ENCODE results near the gene PRKACB.

Gene PRKACB

DNA sequence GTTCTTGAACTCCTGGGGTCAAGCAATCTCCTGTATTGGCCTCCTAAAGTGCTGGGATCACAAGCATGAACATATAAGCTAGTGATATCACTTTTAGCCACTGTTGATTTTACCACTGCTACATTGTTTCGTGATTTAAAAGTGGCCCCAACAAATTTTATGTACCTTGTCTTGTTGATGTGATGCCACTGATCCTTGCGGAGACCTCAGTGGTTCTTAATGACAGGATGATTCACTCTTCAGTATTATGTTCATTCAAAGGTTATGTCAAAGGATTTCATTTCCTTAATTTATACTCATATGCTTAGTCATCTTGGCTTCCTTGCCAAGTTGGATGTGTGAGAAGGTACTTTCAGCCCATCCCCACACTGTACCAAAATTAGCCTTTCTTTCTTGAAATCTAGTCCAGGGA is 12.1 kb downstream of the PRKACB start:
- DNase-seq (ENCODE audit: low read depth), result no peak

DNA sequence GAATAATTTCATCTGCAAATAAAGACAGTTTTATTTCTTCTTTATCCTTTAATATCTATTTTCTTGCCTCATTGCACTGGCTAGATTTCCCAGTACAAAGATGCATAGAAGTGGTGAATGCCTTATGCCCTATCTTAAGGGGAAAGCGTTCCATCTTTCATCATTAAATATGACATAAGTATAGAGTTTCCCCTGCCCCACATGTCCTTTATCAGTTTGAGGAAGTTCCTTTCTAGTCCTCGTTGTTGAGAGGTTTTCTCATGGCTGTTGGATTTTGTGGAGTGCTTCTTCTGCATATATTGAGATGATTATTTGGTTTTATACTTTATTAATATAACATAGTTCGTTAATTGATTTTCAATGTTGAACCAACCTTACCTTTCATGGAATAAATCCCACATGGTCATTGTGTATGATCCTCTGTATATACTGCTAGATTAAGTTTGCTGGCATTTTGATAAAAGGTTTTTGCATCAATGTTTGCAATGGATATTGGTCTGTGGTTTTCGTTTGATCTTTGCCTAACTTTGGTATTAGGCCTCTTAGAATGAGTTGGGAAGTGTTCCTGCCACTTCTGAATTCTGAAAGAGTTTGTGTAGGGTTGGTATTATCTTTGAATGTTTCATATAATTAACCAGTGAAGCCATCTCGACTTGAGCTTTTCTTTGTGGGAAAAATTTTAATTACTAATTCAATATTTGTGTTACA is 15.6 kb downstream of the PRKACB start:
- no peak for DNase-seq (ENCODE audit: low read depth)

DNA sequence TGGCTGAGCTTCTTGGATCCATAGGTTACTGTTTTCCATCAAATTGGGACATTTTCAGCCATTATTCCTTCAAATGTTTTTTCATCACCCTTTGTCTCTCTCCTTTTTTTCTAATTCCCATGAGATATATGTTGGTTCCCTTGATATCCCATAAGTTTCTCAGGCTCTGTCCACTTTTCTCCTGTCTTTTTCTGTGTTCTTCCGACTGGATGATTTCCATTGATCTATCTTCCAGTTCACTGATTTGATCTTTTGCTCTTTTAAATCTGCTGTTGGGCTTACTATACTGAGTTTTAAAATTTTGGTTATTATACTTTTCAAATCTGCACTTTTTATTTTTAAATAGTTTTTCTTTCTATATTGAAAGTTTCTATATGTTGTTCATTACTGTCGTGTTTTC is 18.2 kb downstream of the PRKACB start:
- DNase-seq (ENCODE audit: low read depth), result no peak

DNA sequence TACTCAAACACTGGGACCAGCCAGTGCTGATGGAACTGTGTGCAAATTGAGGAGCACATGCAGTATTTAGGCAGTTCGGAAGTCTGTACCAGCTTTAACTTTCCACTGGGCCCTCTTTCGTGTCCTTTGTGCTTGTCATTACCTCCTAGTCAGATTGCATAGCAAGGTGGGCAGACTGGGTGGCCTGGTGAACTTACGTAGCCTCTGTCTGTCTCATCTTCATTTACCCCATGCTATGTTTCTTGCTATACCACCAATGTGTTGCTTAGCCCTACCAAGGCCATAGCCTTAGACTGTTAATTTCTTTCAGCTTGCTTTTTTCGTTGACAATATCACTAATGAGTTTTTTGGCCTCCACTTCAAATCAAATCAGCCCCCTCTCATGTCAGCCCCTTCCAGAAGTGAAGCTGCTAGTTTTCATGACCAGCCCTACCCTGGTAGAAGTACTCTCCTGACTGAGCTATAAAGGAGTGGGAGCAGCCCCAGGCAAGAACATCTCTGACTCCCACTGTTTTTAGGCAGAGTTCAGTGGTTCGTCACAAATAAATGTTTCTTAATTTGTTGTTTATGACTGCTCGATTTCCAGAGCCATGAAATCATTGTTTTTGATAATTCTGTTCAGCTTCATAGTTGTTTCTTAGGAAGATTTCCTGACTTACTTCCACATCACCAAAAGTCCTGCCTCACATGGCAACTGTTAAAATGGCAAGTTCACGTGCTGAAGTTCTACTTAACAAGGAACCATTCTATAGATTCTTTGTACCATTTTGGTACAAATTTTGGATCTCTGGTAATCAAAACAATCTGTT is 19.3 kb downstream of the PRKACB start:
- no peak for DNase-seq (ENCODE audit: low read depth)

DNA sequence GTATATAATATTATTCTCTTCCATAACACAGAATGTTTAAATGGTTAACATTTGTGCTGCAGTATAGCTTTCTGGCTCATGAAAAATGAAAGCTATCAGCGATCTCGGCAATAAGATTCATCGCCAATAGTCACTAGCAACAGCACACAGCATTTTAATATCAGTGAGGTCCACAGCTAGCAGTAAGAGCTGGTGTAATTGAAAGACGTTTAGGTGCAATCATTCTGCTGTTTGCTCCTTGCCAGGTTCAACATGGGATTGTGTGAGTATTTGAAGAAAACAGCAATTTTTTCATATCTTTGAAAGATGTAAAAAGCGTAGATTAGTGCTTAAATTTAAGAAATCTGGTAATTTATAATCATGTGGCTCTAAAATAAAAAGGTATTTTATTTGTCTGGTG is 20.1 kb downstream of the PRKACB start:
- no peak for DNase-seq (ENCODE audit: low read depth)

DNA sequence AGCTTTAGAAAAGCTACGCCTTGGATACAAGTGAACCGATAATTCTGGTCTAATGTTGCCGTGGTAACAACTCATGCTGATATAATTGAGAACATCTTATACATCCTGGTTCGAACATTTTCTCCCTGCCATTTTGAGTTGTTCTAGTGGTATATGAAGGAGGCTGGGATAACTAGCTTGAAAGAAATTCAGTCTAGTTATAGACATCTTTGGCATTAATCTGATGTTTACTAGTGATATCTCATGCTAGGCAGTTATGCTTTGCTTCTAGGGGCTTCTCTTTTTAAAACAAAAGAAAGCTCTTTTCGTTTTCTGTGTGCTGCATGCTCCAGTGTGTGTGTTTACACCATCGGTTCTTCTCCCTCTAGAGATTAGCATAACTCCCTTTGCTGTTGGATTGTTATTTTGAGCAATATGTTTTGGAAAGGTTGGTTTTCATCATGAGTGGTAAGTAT is 20.5 kb downstream of the PRKACB start:
- DNase-seq (ENCODE audit: low read depth), result no peak

DNA sequence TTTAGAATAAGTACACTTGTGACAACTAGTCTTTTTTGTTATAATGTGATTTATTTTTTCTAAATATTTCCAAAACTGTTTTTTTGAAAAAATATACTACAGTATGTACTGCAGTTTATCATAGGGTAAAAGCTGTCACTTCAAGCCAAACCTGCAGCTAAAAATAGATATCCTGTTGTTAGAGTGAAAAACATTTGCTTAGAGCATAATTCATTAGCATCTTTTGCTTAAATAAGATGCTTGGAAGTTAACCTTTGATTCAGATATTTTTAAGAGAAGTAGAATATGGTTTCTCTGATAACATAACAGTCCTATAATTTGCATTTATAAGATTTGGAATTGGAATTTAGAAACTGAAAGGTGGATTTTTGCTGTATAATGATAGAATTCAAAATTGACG is 21.5 kb downstream of the PRKACB start:
- no peak for DNase-seq (ENCODE audit: low read depth)

DNA sequence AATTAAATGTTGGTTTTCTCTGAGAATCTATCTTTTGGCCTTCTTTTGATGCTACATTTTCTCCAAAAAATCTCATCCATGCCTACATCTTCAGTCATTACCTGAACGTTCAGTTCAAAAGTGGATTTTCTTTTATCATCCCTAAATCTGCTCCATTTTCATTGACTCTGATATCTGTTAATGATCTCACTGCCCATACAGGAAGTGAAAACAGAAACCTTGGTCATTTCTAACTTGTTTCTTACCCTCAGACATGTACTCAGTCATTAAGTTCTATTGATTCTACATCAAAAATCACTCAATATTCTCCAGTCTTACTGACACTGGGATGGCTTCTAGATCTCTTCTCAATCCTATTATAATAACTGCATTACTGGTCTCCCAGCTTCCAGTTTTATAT is 22.7 kb downstream of the PRKACB start:
- DNase-seq (ENCODE audit: low read depth), result no peak

DNA sequence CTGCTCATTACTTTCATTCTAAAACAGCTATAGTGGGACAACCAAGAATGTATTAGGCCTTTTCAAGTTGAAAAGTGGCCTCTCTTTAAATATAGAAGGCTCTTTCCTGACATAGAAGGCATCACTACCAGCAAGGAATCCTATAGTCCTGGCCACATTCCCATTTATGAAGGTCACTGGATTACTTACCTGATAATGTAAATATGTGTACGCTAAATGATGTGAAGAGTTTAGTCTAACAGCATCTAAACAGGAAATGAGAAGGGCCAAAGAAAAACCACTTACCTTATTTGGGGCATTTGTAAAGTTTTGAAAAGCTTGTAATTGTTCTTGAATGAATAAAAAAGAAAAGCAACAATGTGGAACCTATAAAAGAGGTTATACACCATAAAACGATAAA is 24.7 kb downstream of the PRKACB start:
- no peak for DNase-seq (ENCODE audit: low read depth)

DNA sequence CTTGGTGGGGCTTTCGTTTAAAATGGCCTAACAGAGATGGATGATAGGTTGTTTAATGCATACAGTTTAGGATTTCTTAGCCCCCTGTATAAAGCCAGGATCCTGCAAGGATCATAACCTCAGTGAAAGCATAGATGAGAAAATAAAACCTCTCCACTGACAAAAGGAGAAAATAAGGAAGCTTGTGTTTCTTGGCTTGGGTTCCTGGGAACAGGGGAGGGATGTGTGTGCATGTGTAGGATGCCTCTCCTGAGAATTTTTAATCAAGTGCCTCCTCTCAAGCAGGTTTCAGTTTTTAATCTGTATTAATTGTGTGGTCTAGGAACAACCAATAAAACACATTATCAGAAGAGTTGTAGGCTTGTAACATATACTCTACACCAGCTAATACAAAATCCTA is 26.1 kb downstream of the PRKACB start:
- no peak for DNase-seq (ENCODE audit: low read depth)

DNA sequence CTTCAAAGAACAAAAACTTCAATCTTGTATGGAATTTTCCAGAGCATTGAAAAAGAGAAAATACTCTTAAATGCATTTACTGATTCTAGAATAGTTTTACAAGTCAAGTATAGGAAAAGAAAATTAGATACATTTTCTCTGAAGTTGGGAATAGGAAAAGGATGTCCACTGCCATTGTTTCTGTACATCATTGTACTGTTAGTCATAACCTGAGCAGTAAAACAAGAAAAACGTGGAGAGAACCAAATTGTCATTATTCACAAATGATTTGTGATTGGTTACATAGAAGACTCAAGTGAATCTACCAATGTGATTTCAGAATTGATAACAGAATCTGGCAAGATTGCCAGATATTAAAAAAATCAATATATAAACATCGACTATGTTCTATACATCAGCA is 27.4 kb downstream of the PRKACB start:
- no peak for DNase-seq (ENCODE audit: low read depth)

DNA sequence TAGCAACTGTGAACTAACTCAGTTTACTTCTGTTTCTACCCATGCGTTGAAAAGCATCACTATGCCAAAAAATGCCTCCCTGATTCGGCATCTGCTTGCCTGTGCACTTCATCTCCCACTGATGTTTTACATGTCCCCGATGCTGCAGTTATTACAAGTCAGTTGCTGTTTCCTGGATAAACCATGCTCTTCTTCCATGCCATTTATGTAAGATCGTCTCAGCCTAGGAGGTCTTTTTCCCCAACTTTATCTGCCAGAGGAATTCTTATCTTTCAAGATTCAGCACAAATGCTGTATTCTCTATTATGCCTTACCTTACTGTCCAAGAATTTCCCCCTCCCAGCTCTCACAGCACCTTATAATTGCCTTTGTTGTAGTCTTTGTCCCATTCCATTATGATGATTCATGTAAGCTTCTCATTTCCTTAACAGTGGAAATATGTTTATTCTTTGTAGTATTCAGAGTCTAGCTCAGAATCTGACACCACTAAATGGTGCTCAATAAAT is 30.0 kb downstream of the PRKACB start:
- no peak for DNase-seq (ENCODE audit: low read depth)

DNA sequence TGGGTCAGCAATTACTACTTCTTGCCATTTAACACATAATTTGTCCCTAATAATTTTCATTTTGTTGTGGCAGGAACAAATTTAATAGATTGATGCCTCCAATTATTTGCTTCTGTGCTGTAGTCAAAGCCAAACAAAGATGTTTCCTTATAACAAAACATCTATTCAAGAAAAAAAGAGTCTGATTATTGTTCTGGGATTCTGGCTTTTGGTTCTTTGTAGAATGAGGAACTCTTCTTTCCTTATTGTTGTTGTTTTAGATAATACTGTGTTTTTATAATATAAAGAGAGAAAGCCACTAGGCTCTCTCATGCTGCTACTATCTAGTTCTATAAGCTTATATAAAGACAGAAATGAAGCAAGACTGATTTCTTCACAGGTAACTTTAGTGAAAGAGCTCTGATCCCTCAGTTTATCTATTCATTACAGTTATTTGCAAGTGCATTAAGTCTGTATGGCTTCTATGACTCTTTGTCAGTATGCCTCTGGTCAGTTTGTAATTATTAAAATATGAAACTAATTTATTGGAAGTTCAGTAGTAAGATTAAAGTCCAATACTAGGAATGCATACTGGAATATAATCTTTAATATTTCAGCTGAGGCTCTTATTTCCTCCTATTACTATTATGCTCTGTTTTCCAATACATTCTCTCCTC is 37.4 kb downstream of the PRKACB start:
- no peak for DNase-seq (ENCODE audit: low read depth)

DNA sequence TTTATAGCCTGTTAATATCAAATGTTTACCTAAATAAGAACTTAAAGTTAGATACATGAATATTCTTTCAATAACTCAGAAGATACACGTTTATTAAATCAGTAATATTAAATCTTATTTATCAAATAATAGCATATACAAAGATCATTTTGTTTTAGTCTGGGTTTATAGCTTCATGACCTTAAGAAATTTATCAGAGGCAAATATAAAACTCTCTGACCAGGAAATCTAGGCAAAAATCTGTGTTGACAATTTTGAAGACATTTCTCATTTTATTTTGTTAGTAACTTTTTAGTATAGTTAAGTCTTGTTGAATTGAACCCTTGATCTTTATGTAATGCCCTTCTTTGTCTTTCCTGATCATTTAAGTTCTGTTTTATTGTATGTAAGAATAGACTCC is 46.4 kb downstream of the PRKACB start:
- DNase-seq (ENCODE audit: low read depth), result no peak

DNA sequence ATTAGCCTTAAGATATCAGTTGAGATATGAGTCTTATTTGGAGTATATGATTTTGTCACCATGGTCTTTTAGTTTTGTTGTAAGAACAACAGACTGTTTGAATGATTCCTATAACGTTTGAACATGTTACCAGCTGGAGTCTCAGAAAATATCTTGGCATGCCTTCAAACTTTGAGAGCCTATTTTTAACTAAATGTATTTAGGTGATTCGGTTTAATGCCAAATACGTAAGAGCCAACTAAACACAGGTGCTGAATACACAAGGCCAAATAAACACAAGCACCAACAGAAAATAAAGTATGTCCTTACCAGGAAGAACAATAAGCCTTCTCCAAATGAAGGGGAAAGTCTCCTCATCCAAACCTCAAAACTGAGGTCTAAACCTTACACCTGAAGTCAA is 48.6 kb downstream of the PRKACB start:
- no peak for DNase-seq (ENCODE audit: low read depth)

DNA sequence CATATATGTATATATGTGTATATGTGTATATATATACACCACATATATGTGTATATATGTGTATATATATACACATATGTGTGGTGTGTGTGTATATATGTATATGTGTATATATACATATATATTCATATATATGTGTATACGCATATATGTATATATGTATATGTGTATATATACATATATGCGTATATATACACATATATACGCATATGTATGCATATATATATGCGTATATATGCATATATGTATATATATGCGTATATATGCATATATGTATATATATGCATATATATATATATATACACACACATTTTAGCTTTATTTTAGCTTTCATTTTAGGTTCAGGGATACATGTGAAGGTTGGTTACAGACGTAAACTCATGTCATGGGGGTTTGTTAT is 54.8 kb downstream of the PRKACB start:
- DNase-seq (ENCODE audit: low read depth), result no peak

DNA sequence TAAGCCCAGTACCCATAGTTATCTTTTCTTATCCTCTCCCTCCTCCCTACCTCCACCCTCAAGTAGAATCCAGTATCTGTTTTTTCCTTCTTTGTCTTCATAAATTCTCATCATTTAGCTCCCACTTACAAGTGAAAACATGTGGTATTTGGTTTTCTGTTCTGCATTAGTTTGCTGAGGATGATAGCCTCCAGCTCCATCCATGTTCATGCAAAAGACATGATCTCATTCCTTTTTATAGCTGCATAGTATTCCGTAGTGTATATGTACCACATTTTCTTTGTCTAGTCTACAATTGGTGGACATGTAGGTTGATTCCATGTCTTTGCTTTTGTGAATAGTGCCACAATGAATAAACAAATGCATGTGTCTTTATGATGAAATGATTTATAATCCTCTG is 55.2 kb downstream of the PRKACB start:
- no peak for DNase-seq (ENCODE audit: low read depth)

DNA sequence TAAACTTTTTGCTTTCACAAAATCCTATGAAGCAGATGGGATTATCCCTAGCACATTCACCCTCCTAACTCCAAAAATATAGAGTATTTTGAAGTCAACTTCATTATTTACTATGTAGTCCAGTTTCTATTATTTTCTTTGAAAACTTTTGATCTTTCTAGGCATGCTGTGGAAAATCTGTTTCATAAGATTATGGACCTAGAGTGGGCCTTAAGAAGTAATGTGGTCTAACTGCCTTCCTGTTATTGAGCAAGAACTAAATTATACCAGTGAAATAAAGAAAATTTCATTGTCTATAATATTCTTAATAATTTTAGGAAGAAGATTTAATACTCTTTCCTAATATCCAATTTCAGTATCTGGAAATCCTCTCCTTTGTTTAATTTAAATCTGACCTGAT is 58.1 kb downstream of the PRKACB start:
- DNase-seq (ENCODE audit: low read depth), result no peak

DNA sequence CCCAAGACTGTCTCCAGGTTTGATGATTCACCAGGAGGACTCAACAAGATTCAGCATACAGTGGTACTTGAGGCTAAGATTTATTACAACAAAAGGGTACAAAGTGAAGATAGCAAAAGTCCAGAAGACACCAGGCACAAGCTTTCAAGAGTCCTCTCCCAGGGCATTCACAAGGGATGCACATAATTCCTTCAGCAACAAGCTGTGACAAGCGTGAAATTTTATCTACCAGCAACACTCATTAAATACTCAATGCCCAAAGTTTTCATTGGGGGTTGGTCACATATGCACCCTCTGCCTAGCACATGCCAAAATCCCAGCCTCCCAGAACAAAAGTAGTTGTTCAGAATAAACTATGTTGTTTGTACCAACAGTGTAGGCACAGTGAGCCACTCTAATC is 62.3 kb downstream of the PRKACB start:
- no peak for DNase-seq (ENCODE audit: low read depth)

DNA sequence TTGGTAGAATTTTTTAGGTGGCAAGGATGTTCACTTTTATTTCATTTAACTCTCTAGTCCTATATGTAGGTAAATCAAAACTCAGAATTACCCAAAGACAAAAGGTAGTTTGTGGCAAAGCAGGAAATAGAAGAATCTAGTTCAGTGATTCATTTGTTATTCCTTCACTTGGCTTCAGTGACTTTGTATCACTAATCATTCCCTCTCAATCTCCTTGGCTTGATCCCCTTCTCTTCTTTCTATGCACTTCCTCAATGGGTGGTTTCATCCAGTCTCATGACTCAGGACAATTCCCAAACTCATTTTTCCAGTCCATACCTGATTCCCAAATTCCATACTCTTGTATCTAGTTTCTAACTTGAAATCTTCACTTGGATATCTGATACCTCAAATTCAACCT is 64.9 kb downstream of the PRKACB start:
- no peak for DNase-seq (ENCODE audit: low read depth)

DNA sequence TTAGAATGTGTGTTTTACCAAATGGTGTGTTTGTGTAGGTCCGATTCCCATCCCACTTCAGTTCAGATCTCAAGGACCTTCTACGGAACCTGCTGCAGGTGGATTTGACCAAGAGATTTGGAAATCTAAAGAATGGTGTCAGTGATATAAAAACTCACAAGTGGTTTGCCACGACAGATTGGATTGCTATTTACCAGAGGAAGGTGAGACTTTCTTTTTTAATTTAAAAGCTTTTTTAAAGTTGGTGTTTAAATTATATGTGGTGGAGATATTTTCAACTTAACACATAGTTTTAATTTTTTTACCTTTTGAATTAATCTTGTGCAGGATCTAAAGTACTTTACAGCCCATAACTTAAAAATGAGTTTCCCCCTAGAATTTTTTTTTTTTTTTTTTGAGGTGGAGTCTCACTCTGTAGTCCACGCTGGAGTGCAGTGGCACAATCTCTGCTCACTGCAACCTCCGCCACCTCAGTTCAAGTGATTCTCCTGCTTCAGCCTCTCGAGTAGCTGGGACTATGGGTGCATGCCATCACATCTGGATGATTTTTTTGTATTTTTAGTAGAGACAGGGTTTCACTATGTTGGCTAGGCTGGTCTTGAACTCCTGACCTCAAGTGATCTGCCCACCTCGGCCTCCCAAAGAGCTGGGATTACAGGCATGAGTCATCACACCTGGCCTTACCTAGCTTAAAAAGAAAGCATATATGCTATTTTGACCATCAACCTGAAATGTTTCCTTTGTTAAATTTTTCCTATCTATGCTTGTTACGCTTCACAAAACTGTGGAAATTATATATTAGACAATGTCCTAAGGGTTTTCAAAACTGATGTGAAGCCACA is 70.3 kb downstream of the PRKACB start:
- DNase-seq (ENCODE audit: low read depth), result no peak

DNA sequence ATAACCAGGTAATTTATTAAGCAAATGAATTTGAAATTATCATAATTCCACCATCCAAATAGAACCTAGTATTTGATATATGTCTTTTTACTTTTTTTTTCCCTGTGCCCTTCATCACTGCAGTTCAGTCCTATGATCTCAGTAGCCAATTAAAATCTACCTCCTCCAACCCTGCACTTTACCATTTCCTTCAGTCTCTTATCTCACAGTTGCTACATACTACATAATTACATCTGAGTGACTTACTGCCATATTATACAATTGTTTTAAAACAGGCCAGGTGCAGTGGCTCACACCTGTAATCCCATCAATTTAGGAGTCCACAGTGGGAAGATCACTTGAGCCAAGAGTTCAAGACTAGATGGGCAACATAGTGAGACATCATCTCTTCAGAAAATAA is 73.2 kb downstream of the PRKACB start:
- DNase-seq (ENCODE audit: low read depth), result no peak
